NCI-H2029 (cell line): ENCODE results near the gene ZFYVE21.

Experiments used
- DNase-seq: peaks from one replicate; lab custom pipeline; 2025; lab: John Stamatoyannopoulos, UW

Gene ZFYVE21

GRCh38 chr14:103692159-103692558 is 23.5 kb upstream of the ZFYVE21 start:
- no peak for DNase-seq

- DNase-seq, result no peak
Measured at GRCh38 chr14:103692871-103693270, 22.7 kb upstream of the ZFYVE21 start.

GRCh38 chr14:103693515-103693914 is 22.1 kb upstream of the ZFYVE21 start:
- no peak for DNase-seq

- no peak for DNase-seq
Measured at GRCh38 chr14:103694572-103695026, 21.0 kb upstream of the ZFYVE21 start.

- no peak for DNase-seq
Measured at GRCh38 chr14:103695296-103696069, 20.1 kb upstream of the ZFYVE21 start.

GRCh38 chr14:103696070-103696402 is 19.6 kb upstream of the ZFYVE21 start:
- no peak for DNase-seq

GRCh38 chr14:103696466-103697071 is 19.0 kb upstream of the ZFYVE21 start:
- DNase-seq, result no peak

GRCh38 chr14:103697206-103697602 is 18.4 kb upstream of the ZFYVE21 start:
- no peak for DNase-seq

- DNase-seq, result no peak
Measured at GRCh38 chr14:103697603-103698379, 17.8 kb upstream of the ZFYVE21 start.

- peak; percentile 44 for DNase-seq
Measured at GRCh38 chr14:103698380-103699260, 17.0 kb upstream of the ZFYVE21 start.

- no peak for DNase-seq
Measured at GRCh38 chr14:103699261-103699661, 16.3 kb upstream of the ZFYVE21 start.

GRCh38 chr14:103699901-103700752 is 15.5 kb upstream of the ZFYVE21 start:
- DNase-seq, result no peak

- DNase-seq, result no peak
Measured at GRCh38 chr14:103700753-103701490, 14.7 kb upstream of the ZFYVE21 start.

GRCh38 chr14:103702095-103702494 is 13.5 kb upstream of the ZFYVE21 start:
- DNase-seq, result no peak

GRCh38 chr14:103702497-103703432 is 12.8 kb upstream of the ZFYVE21 start:
- DNase-seq, result no peak

- no peak for DNase-seq
Measured at GRCh38 chr14:103703433-103704385, 11.9 kb upstream of the ZFYVE21 start.

GRCh38 chr14:103704708-103705107 is 10.9 kb upstream of the ZFYVE21 start:
- no peak for DNase-seq

GRCh38 chr14:103705118-103705503 is 10.5 kb upstream of the ZFYVE21 start:
- DNase-seq, result no peak
